Measurements from ENCODE around the gene HSBP1L1.

Gene HSBP1L1

DNA sequence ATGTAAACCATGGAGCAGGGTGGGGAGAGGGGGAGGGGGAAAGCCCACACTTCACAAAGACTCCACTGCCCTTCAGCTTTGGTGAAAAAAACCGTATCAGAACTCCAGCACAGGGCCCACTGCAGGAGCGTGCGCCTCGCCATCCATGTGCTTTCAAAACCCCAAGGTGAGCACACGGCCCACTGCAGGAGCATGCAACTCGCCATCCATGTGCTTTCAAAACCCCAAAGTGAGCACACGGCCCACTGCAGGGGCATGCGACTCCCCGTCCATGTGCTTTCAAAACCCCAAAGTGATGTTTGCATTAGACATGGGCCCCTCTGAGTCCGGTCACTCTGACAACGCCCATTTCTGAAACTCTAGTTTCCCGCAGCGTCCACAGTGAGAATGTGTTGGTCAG lies 16.1 kb downstream of the HSBP1L1 start:
- POLR2A ChIA-PET, result no interaction called here
- DNase-seq (ENCODE audit: extremely low spot score), result no peak
- TF ChIP-seq CTCF (IDR thresholded peaks at IDR 0.05; ENCODE audit: control extremely low read depth, extremely low read depth, low read depth, missing control alignments), result no peak
- CTCF ChIA-PET, result interaction anchor here (1.0 kb wide), 1 partner anchor 24 kb away, joined by 3 read pairs; no protein-coding TSS in a partner anchor

GRCh38 chr18:79982736-79983135 lies 18.3 kb downstream of the HSBP1L1 start:
- CTCF ChIA-PET, result interaction anchor here (0.9 to 2.4 kb wide), 3 partner anchors 10 to 19 kb away, joined by 3 to 11 read pairs (median 3); partner anchors contain the start of gene HSBP1L1

GRCh38 chr18:79983253-79983652 lies 18.8 kb downstream of the HSBP1L1 start:
- DNase-seq (ENCODE audit: extremely low spot score), result no peak
- TF ChIP-seq CTCF (IDR thresholded peaks at IDR 0.05; ENCODE audit: control extremely low read depth, extremely low read depth, low read depth, missing control alignments), result no peak
- CTCF ChIA-PET, result interaction anchor here (0.8 to 2.4 kb wide), 5 partner anchors 9 to 35 kb away, joined by 3 to 11 read pairs (median 3); partner anchors contain the start of gene HSBP1L1
- POLR2A ChIA-PET, result interaction anchor here (0.6 kb wide), 1 partner anchor 148 kb away, joined by 3 read pairs; no protein-coding TSS in a partner anchor

More at GRCh38 chr18:79982736-79983135, 18.3 kb downstream of the HSBP1L1 start:
- DNase-seq (ENCODE audit: extremely low spot score), result no peak
- POLR2A ChIA-PET, result interaction anchor here (0.6 kb wide), 1 partner anchor 148 kb away, joined by 3 read pairs; no protein-coding TSS in a partner anchor
- TF ChIP-seq CTCF (IDR thresholded peaks at IDR 0.05; ENCODE audit: control extremely low read depth, extremely low read depth, low read depth, missing control alignments), result no peak

DNA sequence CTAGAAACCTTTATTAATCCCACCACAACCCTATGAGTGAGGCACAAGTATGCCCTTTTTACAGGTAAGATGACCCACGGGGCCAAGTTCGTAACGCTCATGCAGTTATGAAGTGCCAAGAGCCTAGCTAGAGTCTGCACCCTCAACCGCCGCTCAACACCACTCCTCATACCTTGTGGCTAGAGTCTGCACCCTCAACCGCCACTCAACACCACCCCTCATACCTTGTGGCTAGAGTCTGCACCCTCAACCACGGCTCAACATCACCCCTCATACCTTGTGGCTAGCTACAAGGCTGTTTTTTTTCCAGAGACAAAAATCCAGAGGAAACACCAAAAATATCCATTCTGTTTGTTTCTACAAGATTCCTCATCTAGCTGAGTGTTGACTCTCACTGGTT lies 19.4 kb downstream of the HSBP1L1 start:
- TF ChIP-seq CTCF (IDR thresholded peaks at IDR 0.05; ENCODE audit: control extremely low read depth, extremely low read depth, low read depth, missing control alignments), result no peak
- POLR2A ChIA-PET, result no interaction called here

GRCh38 chr18:79985172-79985571 lies 20.7 kb downstream of the HSBP1L1 start:
- no peak for TF ChIP-seq CTCF (IDR thresholded peaks at IDR 0.05; ENCODE audit: control extremely low read depth, extremely low read depth, low read depth, missing control alignments)
- ChIA-PET POLR2A (interaction anchor here (0.7 to 1.4 kb wide), 3 partner anchors 17 to 1234 kb away, joined by 3 to 4 read pairs (median 4); no protein-coding TSS in a partner anchor), CTCF (interaction anchor here (0.9 to 4.5 kb wide), 7 partner anchors 8 to 46 kb away, joined by 3 to 25 read pairs (median 5); partner anchors contain the start of gene HSBP1L1)
- DNase-seq (ENCODE audit: extremely low spot score), result no peak

More for the DNA sequence above, 19.4 kb downstream of the HSBP1L1 start:
- CTCF ChIA-PET, result interaction anchor here (0.8 to 2.4 kb wide), 6 partner anchors 10 to 45 kb away, joined by 3 to 11 read pairs (median 5); partner anchors contain the start of gene HSBP1L1
- no peak for DNase-seq (ENCODE audit: extremely low spot score)

DNA sequence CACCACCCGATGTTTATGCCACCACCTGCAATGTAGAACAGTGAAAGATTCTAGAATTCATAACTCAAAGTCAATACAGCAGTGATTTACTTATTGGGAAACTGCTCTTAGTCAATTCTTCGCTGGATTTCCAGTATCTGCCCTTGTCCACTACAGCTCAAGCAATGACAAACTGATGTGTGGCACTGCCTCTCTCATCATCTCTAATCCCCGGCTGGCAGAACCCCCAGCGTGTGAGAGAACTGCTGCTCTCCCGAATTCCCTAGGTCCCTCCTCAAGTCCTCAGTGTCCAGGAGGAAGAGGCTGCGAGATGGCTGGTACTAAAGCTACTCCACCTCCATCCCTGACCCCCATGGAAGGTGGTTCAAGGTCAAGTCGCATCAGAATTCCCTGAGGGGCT lies 22.3 kb downstream of the HSBP1L1 start:
- DNase-seq (ENCODE audit: extremely low spot score), result no peak
- POLR2A ChIA-PET, result no interaction called here
- TF ChIP-seq CTCF (IDR thresholded peaks at IDR 0.05; ENCODE audit: control extremely low read depth, extremely low read depth, low read depth, missing control alignments), result no peak
- CTCF ChIA-PET, result interaction anchor here (1.0 to 4.5 kb wide), 5 partner anchors 10 to 54 kb away, joined by 3 to 25 read pairs (median 4); partner anchors contain the start of gene HSBP1L1

Data from GM10248 (cell line).